ENCODE measurements around the gene CLEC12A. TPM values are rescaled to one million over a fixed set of nuclear protein-coding genes. Genes with fewer than 3 reads are reported as not detected.

The CLEC12A gene
- total RNA-seq, 1 donor from 2014 or later, result not detected

DNA sequence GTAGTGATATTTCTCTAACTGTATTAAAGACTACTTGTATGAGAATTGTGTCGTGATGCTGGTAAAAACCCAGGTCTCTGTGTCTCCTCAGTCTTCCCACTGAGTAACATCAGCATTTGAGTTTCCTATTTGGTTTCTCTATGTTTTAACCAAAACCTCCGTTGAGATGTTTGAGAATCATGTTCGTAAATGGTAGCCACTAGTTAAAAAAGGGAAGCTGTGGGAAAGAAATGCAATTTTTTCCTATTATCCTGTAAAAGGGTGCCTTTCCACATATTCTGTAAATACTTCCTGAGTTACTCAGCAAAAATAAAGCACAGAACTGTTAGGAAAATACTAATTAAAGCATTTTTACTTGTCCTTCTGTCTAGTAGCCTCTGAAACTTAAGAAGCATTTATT lies 20.7 kb downstream of the CLEC12A start:
- Histone ChIP-seq H3K4me2 (no peak overlapping the region), H3K9me3 (ENCODE audit: low read depth) (no peaks in the 10 kb centered on the region), H3K36me3 (no peaks in the 10 kb centered on the region), H4K20me1 (ENCODE audit: low read depth) (no peaks in the 10 kb centered on the region), H3K27ac (no peak overlapping the region), H3K79me2 (ENCODE audit: low read depth) (no peaks in the 10 kb centered on the region), H3K4me1 (no peaks in the 10 kb centered on the region), H2AFZ (replicated peaks) (no peak overlapping the region), H3K27me3 (no peaks in the 10 kb centered on the region), H3F3A (ENCODE audit: low read depth) (no peaks in the 10 kb centered on the region), H3K9ac (no peak overlapping the region), H3K4me3 (no peak overlapping the region)
- TF ChIP-seq EZH2phosphoT487 (IDR thresholded peaks at IDR 0.05), result no peak
- TF ChIP-seq EZH2 (IDR thresholded peaks at IDR 0.05), result no peak
- TF ChIP-seq, protein P1, sequence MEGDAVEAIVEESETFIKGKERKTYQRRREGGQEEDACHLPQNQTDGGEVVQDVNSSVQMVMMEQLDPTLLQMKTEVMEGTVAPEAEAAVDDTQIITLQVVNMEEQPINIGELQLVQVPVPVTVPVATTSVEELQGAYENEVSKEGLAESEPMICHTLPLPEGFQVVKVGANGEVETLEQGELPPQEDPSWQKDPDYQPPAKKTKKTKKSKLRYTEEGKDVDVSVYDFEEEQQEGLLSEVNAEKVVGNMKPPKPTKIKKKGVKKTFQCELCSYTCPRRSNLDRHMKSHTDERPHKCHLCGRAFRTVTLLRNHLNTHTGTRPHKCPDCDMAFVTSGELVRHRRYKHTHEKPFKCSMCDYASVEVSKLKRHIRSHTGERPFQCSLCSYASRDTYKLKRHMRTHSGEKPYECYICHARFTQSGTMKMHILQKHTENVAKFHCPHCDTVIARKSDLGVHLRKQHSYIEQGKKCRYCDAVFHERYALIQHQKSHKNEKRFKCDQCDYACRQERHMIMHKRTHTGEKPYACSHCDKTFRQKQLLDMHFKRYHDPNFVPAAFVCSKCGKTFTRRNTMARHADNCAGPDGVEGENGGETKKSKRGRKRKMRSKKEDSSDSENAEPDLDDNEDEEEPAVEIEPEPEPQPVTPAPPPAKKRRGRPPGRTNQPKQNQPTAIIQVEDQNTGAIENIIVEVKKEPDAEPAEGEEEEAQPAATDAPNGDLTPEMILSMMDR (IDR thresholded peaks at IDR 0.05), result no peak
- no peaks in the 10 kb centered on the region for H3K9me3 Mint-ChIP-seq
- no peaks in the 10 kb centered on the region for H3K4me1 Mint-ChIP-seq
- no peak overlapping the region for H3K27ac Mint-ChIP-seq
- no peak for DNase-seq (ENCODE audit: low spot score)
- H3K27me3 Mint-ChIP-seq (ENCODE audit: insufficient read depth, low read depth), result no peaks in the 10 kb centered on the region
- no peak overlapping the region for H3K4me3 Mint-ChIP-seq
- no peaks in the 10 kb centered on the region for H3K36me3 Mint-ChIP-seq

DNA sequence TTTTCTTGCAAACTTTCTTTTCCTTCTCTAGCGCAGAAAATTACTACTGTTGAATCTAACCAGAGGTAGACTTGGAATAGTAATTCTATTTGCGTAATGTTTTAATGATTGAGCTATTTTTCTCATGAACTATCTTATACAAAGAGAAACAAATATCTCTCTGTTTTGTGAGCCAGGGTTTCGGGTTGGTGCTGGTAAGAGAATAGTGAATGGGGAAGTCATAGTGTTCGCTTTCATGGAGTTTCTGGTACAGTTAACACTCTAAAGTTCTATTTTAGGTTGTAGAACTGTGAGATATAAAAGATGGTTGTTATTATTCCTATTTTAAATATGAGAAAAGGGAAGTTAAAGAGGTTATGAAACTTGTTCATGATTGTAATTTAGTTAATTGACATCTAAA lies 21.1 kb downstream of the CLEC12A start:
- no peak overlapping the region for H3K9ac ChIP-seq
- no peaks in the 10 kb centered on the region for H3K4me1 Mint-ChIP-seq
- no peaks in the 10 kb centered on the region for H3K79me2 ChIP-seq (ENCODE audit: low read depth)
- H3K4me1 ChIP-seq, result no peaks in the 10 kb centered on the region
- H3K4me2 ChIP-seq, result no peak overlapping the region
- H3K27me3 Mint-ChIP-seq (ENCODE audit: insufficient read depth, low read depth), result no peaks in the 10 kb centered on the region
- TF ChIP-seq EZH2 (IDR thresholded peaks at IDR 0.05) (no peak), EZH2phosphoT487 (IDR thresholded peaks at IDR 0.05) (no peak)
- TF ChIP-seq, protein P1 (IDR thresholded peaks at IDR 0.05), result no peak
- H3K27ac ChIP-seq, result no peak overlapping the region
- H3K36me3 ChIP-seq, result no peaks in the 10 kb centered on the region
- no peaks in the 10 kb centered on the region for H3K27me3 ChIP-seq
- H3K4me3 ChIP-seq, result no peak overlapping the region
- no peak overlapping the region for H3K27ac Mint-ChIP-seq
- H3K4me3 Mint-ChIP-seq, result no peak overlapping the region
- H3F3A ChIP-seq (ENCODE audit: low read depth), result no peaks in the 10 kb centered on the region
- H2AFZ ChIP-seq (replicated peaks), result no peak overlapping the region
- no peaks in the 10 kb centered on the region for H3K9me3 Mint-ChIP-seq
- no peaks in the 10 kb centered on the region for H3K36me3 Mint-ChIP-seq
- DNase-seq (ENCODE audit: low spot score), result no peak
- H3K9me3 ChIP-seq (ENCODE audit: low read depth), result no peaks in the 10 kb centered on the region
- H4K20me1 ChIP-seq (ENCODE audit: low read depth), result no peaks in the 10 kb centered on the region

DNA sequence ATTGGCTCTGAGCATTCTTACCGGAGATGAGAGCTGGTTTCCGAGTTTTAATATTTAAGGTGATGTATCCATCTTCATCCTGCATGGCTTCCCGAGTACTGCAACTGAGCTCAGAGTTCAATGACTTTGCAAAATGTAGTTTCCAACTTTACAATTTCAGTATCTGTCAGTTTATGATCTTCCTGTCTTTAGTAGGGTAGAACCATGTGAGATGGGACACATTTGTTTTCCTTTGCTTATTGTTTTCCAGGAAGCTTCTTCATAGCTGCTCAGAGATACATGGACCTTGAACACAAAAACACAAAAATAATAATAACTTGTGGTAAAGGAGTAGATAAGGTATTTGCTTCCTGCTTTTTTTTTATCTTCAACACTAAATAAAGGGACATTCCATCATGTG lies 27.8 kb downstream of the CLEC12A start, which contains the start of gene CLEC1B:
Gene CLEC1B, minus strand, starts transcription at position 106 of the 400 bp plus-strand sequence. Its CDS starts 21 bp downstream, at position 85.
- Histone ChIP-seq H3K4me2 (no peak within 1 kb of the TSS), H3K36me3 (no peaks in the 10 kb centered on the region), H4K20me1 (ENCODE audit: low read depth) (no peaks in the 10 kb centered on the region), H3K27ac (no peak within 1 kb of the TSS), H3F3A (ENCODE audit: low read depth) (no peaks in the 10 kb centered on the region), H3K79me2 (ENCODE audit: low read depth) (no peaks in the 10 kb centered on the region), H3K4me1 (no peaks in the 10 kb centered on the region), H3K27me3 (no peaks in the 10 kb centered on the region), H2AFZ (replicated peaks) (no peak within 1 kb of the TSS), H3K4me3 (no peak within 1 kb of the TSS), H3K9me3 (ENCODE audit: low read depth) (no peaks in the 10 kb centered on the region), H3K9ac (no peak within 1 kb of the TSS)
- H3K36me3 Mint-ChIP-seq, result no peaks in the 10 kb centered on the region
- no peak within 1 kb of the TSS for H3K27ac Mint-ChIP-seq
- TF ChIP-seq EZH2 (IDR thresholded peaks at IDR 0.05), result no peak
- TF ChIP-seq, protein P1 (IDR thresholded peaks at IDR 0.05), result no peak
- no peak for TF ChIP-seq EZH2phosphoT487 (IDR thresholded peaks at IDR 0.05)
- H3K27me3 Mint-ChIP-seq (ENCODE audit: insufficient read depth, low read depth), result no peaks in the 10 kb centered on the region
- no peak for DNase-seq (ENCODE audit: low spot score)
- no peaks in the 10 kb centered on the region for H3K4me1 Mint-ChIP-seq
- H3K4me3 Mint-ChIP-seq, result no peak within 1 kb of the TSS
- no peaks in the 10 kb centered on the region for H3K9me3 Mint-ChIP-seq
